AG08396 (cell line): ENCODE measurements around the gene BTNL3.
"Not testable (repeated sequence)": the region's sequence is repeated elsewhere in the genome, so short reads cannot be mapped to it uniquely, and the experiment has no call there.

Source experiments
- DNase-seq: peaks from one replicate; pipeline ENCODE4 v3.0.0; 2012; ENCODE audit warnings: low spot score, mixed read lengths

BTNL3 gene

GRCh38 chr5:181024245-181025064, 35.8 kb downstream of the BTNL3 start:
- no peak for DNase-seq

- no peak for DNase-seq
These were observed 38.9 kb downstream of the BTNL3 start for GRCh38 chr5:181027452-181028031.

- DNase-seq = no peak
These were observed 39.6 kb downstream of the BTNL3 start for GRCh38 chr5:181028032-181028819.

- no peak for DNase-seq
These were observed 43.1 kb downstream of the BTNL3 start for GRCh38 chr5:181031716-181032115.

- no peak for DNase-seq
These were observed 47.6 kb downstream of the BTNL3 start for GRCh38 chr5:181035991-181036815.

GRCh38 chr5:181036816-181037364, 48.2 kb downstream of the BTNL3 start:
- DNase-seq = no peak

- no peak for DNase-seq
These were observed 48.8 kb downstream of the BTNL3 start for GRCh38 chr5:181037365-181037861.

- no peak for DNase-seq
These were observed 50.8 kb downstream of the BTNL3 start for GRCh38 chr5:181039471-181039870.

- no peak for DNase-seq
These were observed 51.4 kb downstream of the BTNL3 start, which contains the start of gene BTNL9 for GRCh38 chr5:181039931-181040630. BTNL9 (plus strand) TSS chr5:181040266; CDS start chr5:181045490, 5,224 bp downstream.

- DNase-seq = no peak
These were observed 51.9 kb downstream of the BTNL3 start for GRCh38 chr5:181040631-181040945.

GRCh38 chr5:181041043-181041442, 52.4 kb downstream of the BTNL3 start:
- no peak for DNase-seq

GRCh38 chr5:181042036-181042713, 53.5 kb downstream of the BTNL3 start:
- DNase-seq = no peak

GRCh38 chr5:181042722-181043121, 54.1 kb downstream of the BTNL3 start:
- no peak for DNase-seq

- no peak for DNase-seq
These were observed 54.8 kb downstream of the BTNL3 start for GRCh38 chr5:181043285-181044092.

GRCh38 chr5:181044093-181044599, 55.5 kb downstream of the BTNL3 start:
- DNase-seq = no peak

- no peak for DNase-seq
These were observed 56.1 kb downstream of the BTNL3 start for GRCh38 chr5:181044662-181045305.

- DNase-seq = no peak
These were observed 56.7 kb downstream of the BTNL3 start for GRCh38 chr5:181045316-181045715.

- DNase-seq = not testable (repeated sequence)
These were observed 57.2 kb downstream of the BTNL3 start for GRCh38 chr5:181045857-181046256.

- no peak for DNase-seq
These were observed 58.6 kb downstream of the BTNL3 start for GRCh38 chr5:181047288-181047687.
